HAP-1 (cell line): ENCODE data around the gene DENND1A.

ENCODE experiments used
- DNase-seq, 2 experiments: peaks; one replicate each; pipeline ENCODE4 v3.0.0-alpha.2; 2016 to 2020; ENCODE audit warnings: low spot score in 2 of 2
- H3K27me3 ChIP-seq: fragments of 250-450 bp; sonication (Bioruptor Pico); 2 replicates; pipeline ENCODE4 v1.5.1; 2020; ENCODE audit warnings: low read depth, mild to moderate bottlenecking, moderate library complexity
- H3K36me3 ChIP-seq: fragments of 250-450 bp; sonication (Bioruptor Pico); replicated peaks from 2 replicates; pipeline ENCODE4 v1.5.1; 2020; ENCODE audit warnings: mild to moderate bottlenecking
- H3K4me1 ChIP-seq: fragments of 250-450 bp; sonication (Bioruptor Pico); 2 replicates; pipeline ENCODE4 v1.5.1; 2020; ENCODE audit warnings: mild to moderate bottlenecking
- H3K4me3 ChIP-seq: fragments of 250-450 bp; sonication (Bioruptor Pico); 2 replicates; pipeline ENCODE4 v1.5.1; 2020; ENCODE audit warnings: mild to moderate bottlenecking, moderate library complexity
- H3K9me3 ChIP-seq: fragments of 250-450 bp; sonication (Bioruptor Pico); 2 replicates; pipeline ENCODE4 v1.5.1; 2020; ENCODE audit warnings: mild to moderate bottlenecking, moderate library complexity
- in situ Hi-C: fragments of 300-500 bp; cut with MboI; formaldehyde crosslinking; loops from 3 replicates; pipeline ENCODE4 v1.14.3; 2020; ENCODE audit warnings: low sequenced_read_pairs, inconsistent platforms, mixed read lengths

The DENND1A gene

DNA sequence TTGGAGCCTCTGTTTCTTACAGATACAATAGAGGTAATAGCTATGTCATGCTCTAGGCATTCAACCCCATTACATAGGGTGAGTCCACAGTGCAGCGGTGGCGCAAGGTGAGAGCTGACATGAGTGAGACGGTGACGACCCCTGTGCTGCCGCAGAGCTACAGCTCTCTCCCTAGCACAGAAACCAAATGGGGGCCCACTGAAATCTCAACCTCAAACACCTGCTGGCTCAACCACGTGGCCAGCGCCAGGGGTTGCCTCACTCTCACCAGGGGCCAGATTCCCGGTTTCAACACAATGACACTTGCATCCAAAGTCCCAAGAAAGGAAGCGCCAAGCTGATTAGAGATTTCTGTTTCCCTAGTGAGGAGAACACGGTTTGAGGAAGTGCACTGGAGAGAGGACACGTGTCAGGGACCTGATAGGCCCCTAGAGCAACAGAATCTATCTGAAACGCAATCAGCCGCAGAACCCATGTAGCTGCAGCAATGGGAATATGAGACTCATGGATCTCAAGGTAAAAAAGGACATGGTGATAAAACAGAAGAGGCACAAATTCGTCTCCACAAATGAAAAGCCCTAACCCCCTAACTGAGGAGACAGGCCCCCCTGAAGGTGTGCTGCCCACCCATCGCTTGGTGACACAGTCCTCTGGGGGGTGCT is 459.7 kb downstream of the DENND1A start:
- Histone ChIP-seq H3K4me1 (no peaks in the 10 kb centered on the region), H3K4me3 (no peak overlapping the region), H3K27me3 (no peaks in the 10 kb centered on the region), H3K36me3 (no peaks in the 10 kb centered on the region), H3K9me3 (no peaks in the 10 kb centered on the region)
- in situ Hi-C loops, result no loop called here
- DNase-seq, result no peak

DNA sequence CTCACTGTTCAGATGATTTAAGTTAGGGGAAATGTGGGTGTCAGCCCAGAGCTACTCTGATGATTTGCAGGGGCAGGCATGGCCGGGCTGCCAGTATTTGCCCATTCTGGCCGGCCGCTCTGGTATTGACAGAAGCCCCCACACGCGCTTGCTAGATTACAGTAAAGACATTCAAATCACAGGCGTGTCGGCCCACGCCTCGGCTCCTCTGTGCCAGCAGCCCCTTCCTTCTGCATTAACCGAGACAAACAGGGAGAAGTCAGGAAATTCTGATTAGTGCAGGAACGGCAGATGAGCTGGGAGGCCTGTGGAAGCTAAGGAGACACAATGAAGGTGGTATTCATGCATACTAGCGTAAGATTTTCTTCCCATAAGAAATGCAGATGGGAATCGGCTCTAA is 460.6 kb downstream of the DENND1A start:
- Histone ChIP-seq H3K36me3 (no peaks in the 10 kb centered on the region), H3K27me3 (no peaks in the 10 kb centered on the region), H3K4me1 (no peaks in the 10 kb centered on the region), H3K4me3 (no peak overlapping the region), H3K9me3 (no peaks in the 10 kb centered on the region)
- in situ Hi-C loops, result no loop called here
- DNase-seq, result no peak

DNA sequence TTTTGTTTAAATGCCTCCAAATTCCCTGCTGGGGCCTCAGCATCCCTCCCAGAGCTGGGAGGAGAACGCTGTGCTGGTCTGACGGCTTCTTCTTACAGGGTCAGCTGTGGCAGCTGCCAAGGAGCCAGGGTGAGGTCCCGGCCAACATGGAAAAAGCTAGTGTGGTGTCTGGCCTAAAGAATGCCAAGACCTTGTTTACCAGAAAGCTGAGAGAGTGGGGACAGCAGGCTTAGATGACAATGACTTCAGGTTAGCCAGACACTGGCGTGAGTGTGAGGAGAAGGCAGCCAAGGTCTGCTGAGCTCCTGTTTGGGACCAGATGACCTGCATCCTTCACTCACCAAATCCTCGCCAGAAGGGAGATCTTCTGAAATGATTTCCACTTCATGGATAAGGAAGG is 461.4 kb downstream of the DENND1A start:
- Histone ChIP-seq H3K27me3 (no peaks in the 10 kb centered on the region), H3K9me3 (no peaks in the 10 kb centered on the region), H3K36me3 (no peaks in the 10 kb centered on the region), H3K4me3 (no peak overlapping the region), H3K4me1 (no peaks in the 10 kb centered on the region)
- in situ Hi-C loops, result no loop called here
- DNase-seq, result no peak

DNA sequence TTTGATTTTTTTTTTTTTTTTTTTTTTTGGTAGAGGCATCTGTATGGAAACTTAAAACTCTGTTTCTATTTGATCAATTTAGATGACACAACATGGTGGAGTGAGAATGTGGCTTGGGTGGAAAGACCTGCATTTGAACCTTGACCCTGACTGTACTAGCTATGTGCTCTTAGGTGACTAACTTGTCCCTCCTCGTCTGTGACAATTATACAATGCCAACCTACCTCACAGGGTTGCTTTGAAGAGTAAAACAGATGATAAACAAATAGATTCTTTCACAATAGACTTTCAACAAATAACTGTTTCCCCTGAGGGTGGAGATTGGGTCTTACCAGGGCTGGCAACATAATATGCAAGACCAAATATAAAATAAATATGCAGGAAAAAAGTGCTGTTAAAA is 464.6 kb downstream of the DENND1A start:
- Histone ChIP-seq H3K36me3 (no peaks in the 10 kb centered on the region), H3K4me1 (no peaks in the 10 kb centered on the region), H3K9me3 (no peaks in the 10 kb centered on the region), H3K4me3 (no peak overlapping the region), H3K27me3 (no peaks in the 10 kb centered on the region)
- no peak for DNase-seq
- in situ Hi-C loops, result no loop called here

DNA sequence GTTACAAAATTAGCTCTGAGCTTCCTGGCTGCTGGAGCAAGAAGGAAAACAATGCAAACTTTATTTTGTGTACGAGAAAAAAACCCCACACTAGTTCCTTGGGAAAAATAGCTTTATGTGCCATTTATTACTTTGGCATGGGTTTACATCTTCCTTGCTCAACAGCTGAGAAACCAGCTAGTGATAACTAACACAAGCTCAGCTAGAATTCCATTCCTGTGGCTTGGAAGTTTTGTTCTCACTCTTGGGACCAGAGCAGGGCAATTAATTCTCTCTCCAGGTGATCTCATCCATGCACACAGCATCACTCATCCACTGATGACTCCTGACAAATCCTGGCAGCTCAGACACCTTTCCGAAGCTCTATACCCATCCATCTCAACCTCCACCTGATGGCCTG is 469.8 kb downstream of the DENND1A start:
- H3K4me1 ChIP-seq, result no peaks in the 10 kb centered on the region
- no peaks in the 10 kb centered on the region for H3K9me3 ChIP-seq
- H3K27me3 ChIP-seq, result no peaks in the 10 kb centered on the region
- no peak for DNase-seq
- in situ Hi-C loops, result no loop called here
- no peaks in the 10 kb centered on the region for H3K36me3 ChIP-seq
- no peak overlapping the region for H3K4me3 ChIP-seq

DNA sequence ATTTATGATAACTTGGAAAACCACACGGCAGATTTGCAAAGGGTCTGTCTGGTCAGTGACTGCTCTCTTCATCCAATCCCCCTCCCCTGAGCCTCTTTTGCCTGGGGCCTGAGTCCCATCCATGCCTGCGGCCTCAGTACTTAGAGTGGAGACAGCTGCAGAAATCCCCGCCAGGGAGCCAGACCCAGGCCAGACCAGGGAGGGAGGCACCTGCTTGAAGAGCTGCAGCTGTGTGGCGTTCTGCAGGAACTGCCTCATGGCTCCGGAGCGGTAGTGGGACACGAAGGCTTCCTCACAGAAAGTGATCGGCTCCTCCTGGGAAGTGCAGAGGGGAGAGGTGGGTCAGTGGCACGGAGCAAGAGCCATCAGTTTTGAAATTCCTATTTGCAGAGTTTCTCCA is 472.3 kb downstream of the DENND1A start:
- no peak for DNase-seq
- Histone ChIP-seq H3K36me3 (no peaks in the 10 kb centered on the region), H3K9me3 (no peaks in the 10 kb centered on the region), H3K27me3 (no peaks in the 10 kb centered on the region), H3K4me3 (no peak overlapping the region), H3K4me1 (no peaks in the 10 kb centered on the region)
- in situ Hi-C loops, result no loop called here

DNA sequence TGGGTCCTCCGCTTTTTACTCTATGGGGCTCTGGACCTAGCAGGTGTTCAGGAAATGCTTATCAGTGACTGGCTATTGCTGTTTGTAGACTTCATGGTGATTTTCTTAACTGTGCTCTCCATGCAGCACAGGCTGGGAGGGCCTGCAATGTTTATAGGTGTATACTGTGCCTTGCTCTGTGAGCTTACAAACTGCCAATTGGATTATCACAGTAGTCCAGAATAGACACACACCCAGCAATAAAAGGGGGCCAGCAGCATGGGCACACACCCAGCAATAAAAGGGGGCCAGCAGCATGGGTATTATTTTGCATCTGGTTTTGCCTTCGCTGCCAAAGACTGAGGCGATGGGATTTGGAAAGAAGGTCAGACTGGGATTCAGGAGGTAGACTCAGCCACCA is 473.9 kb downstream of the DENND1A start:
- Histone ChIP-seq H3K9me3 (no peaks in the 10 kb centered on the region), H3K27me3 (no peaks in the 10 kb centered on the region), H3K36me3 (no peaks in the 10 kb centered on the region), H3K4me3 (no peak overlapping the region), H3K4me1 (no peaks in the 10 kb centered on the region)
- in situ Hi-C loops, result no loop called here
- no peak for DNase-seq

DNA sequence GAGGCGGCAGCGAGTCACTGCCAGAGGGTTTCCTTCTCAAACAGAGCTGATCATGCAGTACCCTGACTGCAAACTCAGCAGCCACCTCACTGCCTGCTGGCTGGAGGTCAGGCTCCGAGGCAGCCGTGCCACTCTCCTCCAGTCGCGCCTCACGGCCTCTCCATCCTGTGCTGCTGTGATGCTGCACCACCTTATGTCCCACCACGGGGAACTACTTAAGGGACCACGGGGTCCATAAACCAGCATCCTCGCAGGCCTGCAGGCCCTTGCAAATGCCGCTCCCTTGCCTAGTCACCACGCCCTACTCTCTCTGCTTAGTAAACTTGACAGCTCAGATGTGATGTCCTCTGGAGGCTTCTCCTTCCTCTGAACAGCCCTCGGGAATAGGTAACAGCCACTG is 474.7 kb downstream of the DENND1A start:
- in situ Hi-C loops, result no loop called here
- Histone ChIP-seq H3K36me3 (no peaks in the 10 kb centered on the region), H3K9me3 (no peaks in the 10 kb centered on the region), H3K4me3 (no peak overlapping the region), H3K27me3 (no peaks in the 10 kb centered on the region), H3K4me1 (no peaks in the 10 kb centered on the region)
- DNase-seq, result no peak

DNA sequence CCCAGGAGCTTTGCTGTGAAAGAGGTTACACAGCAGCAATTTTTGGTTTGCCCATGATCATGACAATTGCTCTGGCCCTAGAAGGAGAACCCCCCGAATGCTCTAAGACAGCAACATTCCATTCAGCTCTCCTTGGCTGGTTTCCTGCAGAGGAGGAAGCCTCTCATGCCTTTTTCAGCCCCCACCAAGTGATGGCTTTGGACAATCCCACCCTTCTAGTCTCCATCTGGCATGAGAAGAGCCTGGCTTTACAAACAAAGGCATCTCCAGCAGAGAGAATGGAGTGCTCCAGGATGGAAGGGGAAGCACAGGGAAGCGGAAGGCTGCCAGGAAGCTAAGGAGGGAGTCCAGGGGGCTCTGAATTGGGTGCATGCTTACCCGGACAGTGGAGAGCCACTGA is 475.6 kb downstream of the DENND1A start:
- no peaks in the 10 kb centered on the region for H3K27me3 ChIP-seq
- H3K36me3 ChIP-seq, result no peaks in the 10 kb centered on the region
- in situ Hi-C loops, result no loop called here
- H3K4me3 ChIP-seq, result no peak overlapping the region
- no peaks in the 10 kb centered on the region for H3K4me1 ChIP-seq
- DNase-seq, result no peak
- H3K9me3 ChIP-seq, result no peaks in the 10 kb centered on the region

DNA sequence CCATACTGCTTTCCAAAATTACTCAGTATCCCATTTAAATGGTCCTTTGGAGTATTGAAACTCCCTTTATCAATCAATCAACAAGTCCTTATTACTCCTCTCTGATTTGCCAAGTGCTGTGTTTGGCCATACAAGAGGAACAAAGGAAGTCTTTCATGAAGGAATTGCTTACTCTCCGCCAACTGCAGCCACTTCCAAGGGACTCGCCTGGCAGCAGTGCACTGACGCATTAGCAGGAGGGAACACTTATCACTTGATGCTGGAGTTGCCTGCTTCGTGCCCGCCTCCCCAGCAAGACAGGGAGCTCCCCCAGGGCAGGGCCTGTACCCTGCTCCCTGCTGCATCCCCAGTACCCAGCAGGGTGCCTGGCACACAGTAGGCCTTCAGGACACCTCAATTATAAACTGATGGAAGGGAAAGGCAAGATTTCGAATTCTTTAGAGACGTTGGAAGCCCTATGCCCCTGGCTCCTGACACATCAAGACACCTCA is 476.1 kb downstream of the DENND1A start:
- no peak overlapping the region for H3K4me3 ChIP-seq
- DNase-seq, result peak; percentile 19 to 21
- H3K36me3 ChIP-seq, result no peaks in the 10 kb centered on the region
- H3K27me3 ChIP-seq, result no peaks in the 10 kb centered on the region
- no peaks in the 10 kb centered on the region for H3K9me3 ChIP-seq
- in situ Hi-C loops, result no loop called here
- H3K4me1 ChIP-seq, result no peaks in the 10 kb centered on the region

DNA sequence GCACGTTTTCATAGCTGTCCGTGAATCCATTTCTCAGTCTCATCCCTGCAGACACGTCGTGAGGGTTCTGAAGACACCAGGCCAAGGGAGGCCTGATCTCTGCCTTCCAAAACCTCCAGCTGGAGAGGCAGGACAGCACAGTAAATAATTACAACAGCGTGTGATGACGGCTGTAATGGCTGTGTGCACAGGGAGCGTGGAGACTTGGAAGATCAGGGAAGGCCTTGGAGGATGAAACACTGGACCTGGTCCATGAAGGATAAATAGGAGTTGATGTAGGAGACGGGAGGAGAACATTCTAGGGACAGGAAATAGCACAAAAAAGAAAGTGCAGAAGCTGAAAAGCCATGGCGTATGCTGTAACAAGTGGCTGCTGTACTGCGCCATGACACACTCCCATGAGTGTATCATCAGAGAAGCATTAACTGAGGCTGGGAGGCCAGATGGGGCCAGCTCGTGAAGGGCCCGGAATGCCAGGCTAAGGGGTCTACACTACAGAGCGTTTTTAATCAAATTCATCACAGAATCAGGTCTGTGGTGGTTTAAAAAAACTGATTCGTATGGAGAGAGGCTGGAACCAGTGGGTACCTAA is 476.8 kb downstream of the DENND1A start:
- no peaks in the 10 kb centered on the region for H3K4me1 ChIP-seq
- H3K36me3 ChIP-seq, result no peaks in the 10 kb centered on the region
- no peaks in the 10 kb centered on the region for H3K27me3 ChIP-seq
- no peak for DNase-seq
- H3K4me3 ChIP-seq, result no peak overlapping the region
- H3K9me3 ChIP-seq, result no peaks in the 10 kb centered on the region
- in situ Hi-C loops, result no loop called here

DNA sequence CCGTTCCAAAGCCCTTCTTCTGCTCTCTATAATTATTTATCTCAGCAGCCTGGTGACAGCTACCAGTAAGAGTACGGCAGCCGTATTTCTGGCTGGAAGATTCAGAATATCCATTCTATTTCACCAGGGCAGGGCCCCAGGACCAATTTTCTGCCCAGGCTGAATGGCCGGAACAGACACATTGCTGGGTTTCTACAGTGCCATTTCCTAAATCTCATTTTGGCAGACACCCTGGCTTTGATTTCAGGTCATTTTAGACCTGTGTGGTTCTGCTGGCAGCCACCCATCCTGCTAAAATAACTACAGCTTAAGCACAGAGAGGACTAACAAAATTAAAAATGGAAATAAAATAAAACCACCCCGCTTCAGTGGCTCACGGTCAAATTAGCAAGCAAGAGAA is 478.9 kb downstream of the DENND1A start:
- no peaks in the 10 kb centered on the region for H3K4me1 ChIP-seq
- in situ Hi-C loops, result no loop called here
- H3K27me3 ChIP-seq, result no peaks in the 10 kb centered on the region
- no peaks in the 10 kb centered on the region for H3K36me3 ChIP-seq
- H3K9me3 ChIP-seq, result no peaks in the 10 kb centered on the region
- no peak for DNase-seq
- no peak overlapping the region for H3K4me3 ChIP-seq

DNA sequence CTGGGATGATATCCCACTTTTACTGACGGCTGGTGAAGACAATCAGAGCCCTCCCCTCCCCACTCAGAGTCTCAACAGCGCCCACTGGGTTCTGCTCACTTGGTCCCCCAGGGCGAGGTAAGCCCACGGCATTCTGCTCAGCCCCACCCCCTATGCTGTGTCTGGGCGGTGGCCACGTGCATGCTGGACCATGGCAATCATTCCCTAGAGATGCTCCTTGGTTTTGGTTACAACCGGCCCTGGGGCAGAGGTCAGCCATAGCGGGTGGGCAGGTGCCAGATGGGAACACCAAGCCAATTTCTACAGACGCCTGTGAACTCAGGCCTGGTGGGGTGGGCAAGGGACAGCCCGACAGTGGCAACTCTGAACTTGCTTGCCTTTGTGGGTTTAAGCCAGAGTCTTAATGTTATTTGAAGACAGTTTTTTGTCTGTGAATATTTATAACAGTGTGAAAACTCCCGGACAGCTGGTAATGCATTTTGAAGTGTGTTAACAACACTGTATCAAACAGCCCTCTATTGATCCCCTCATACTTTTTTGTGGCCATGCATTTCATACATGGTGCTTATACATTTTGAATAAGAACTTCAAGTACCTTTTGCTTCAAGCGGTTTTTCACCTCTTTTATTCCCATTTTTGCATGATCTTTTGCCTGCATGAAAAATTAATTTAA is 479.7 kb downstream of the DENND1A start:
- no peaks in the 10 kb centered on the region for H3K9me3 ChIP-seq
- in situ Hi-C loops, result no loop called here
- H3K4me1 ChIP-seq, result no peaks in the 10 kb centered on the region
- H3K4me3 ChIP-seq, result no peak overlapping the region
- H3K27me3 ChIP-seq, result no peaks in the 10 kb centered on the region
- no peaks in the 10 kb centered on the region for H3K36me3 ChIP-seq
- no peak for DNase-seq

DNA sequence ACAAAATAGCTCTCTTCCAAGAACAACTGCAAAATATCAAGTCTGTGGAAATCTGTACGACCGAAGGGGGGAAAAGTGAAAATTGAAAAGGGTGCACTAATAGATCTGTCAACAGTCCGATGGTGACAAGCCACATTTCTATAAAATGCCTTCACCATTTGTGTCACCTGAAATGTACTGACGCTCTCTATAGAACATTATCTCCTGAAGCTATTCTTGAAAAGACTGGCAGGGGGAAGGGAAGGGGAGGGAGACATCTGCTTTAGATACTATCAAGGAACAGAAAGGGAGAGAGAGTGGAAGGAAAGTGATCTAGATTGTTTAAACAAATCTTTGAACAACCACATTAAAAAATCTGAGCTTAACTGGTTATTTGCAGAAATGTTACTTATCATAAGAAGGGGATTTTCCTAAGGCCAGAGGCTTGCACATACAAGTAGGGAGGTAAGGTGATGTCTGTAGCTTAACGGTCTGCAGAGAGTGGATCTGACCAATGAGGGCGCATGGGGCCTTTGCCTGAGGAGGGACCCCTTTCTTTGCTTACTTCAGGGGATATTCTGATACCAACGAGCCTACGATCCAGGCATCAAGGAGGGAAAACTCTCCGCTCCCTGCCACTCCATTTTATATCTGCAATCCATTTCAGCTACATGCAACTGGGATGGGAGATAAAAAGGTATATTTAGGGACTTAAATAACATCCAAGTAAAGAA is 481.8 kb downstream of the DENND1A start:
- no peaks in the 10 kb centered on the region for H3K27me3 ChIP-seq
- DNase-seq, result no peak
- in situ Hi-C loops, result no loop called here
- no peaks in the 10 kb centered on the region for H3K36me3 ChIP-seq
- no peaks in the 10 kb centered on the region for H3K4me1 ChIP-seq
- no peaks in the 10 kb centered on the region for H3K9me3 ChIP-seq
- no peak overlapping the region for H3K4me3 ChIP-seq
